Activated naive CD4-positive, alpha-beta T cell treated with Interleukin-2 at 50 U/mL for 16 hours (primary cell): ENCODE results near the gene SEMA3A.

Experiments
- DNase-seq: peaks from one replicate; pipeline ENCODE4 v3.0.0-alpha.2; 2020

The SEMA3A gene

DNA sequence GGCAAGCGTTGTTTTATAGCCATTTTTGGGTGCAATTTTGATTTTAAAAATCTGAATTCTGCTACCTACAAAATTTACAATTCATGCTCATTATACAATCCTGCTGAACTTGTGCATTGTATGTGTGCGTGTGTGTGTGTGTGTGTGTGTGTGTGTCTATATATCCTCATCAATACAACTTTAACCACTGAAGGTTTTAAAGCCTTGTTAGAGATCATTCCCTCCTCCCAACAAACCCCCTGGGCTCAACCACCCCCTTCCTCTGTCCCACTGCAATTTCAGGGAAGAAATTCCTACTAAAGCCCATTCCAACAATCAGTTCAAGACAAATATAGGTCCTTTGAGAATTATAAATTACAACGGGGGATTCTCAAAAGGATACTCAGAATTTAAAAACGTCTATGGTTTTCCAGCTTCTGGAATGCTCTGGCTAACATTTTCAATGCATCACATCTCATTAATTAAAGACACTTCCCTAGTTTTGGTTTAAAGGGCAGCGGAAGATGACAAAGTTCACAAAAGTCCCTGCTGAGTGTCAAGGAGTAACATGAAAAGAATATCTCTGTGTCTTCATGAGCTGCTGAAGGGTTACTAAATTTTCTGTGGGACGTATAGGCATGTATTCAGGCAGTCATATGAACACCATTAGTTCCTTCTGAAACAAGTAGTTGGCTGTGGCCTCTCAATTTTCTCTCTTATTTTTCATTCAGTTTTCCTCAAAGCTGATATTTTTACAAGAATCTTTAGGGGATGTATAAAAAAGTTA lies 889 bp upstream of the SEMA3A start:
- DNase-seq, result no peak

DNA sequence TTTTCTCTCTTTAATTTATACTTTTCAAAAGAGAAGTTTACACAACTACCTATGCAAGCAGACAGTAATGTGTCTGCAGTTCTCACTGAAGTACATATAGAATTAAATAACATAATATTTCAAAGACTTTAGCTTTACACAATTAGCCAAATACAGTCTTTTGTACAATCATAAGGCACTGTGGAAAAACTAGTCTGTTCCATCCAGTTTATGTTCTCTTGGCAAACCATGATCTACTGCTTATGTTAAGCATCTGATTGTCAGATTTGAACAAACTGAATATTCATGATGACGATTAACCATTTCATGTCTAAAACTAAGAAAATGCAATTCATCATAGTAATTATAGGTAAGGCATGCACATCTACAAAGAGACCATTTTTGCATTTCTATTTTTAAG lies 842 bp downstream of the SEMA3A start:
- DNase-seq, result no peak

DNA sequence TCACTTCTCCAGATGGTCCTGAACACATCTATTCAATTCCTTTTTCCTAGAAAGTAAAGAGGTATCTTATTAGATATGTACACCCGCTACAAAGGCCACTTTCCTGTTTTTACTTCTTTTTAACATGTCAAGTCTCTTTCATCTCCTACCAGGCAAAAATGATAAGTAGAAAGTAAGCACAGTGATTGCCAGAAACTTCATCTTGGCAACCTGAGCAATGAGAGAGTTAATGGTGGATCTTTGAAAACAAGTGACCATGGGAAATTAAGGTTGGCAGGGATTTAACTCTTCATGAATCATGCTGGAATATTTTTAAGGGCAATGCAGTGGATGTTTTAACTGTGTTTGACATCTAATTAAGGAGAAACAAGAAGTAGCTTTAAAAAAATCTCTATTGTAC lies 2.7 kb downstream of the SEMA3A start:
- DNase-seq, result no peak

DNA sequence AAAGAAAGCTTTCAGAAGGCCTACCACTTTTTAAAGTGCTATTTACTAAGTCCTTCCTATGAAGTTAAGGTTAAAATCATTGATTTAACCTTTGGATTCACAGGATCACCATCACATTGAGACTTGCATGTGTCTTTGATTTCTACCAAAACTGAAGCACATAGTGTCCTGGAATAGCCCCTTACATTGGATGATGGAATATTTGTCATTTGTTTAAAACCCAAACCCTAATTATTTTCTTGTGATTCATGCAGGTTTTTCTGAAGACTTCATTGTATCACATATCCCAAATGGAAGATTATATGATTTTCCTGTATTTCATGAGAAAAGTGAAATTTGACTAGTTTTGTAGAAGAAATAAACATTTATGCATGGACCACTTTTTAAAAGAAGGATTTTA lies 3.3 kb downstream of the SEMA3A start:
- no peak for DNase-seq

DNA sequence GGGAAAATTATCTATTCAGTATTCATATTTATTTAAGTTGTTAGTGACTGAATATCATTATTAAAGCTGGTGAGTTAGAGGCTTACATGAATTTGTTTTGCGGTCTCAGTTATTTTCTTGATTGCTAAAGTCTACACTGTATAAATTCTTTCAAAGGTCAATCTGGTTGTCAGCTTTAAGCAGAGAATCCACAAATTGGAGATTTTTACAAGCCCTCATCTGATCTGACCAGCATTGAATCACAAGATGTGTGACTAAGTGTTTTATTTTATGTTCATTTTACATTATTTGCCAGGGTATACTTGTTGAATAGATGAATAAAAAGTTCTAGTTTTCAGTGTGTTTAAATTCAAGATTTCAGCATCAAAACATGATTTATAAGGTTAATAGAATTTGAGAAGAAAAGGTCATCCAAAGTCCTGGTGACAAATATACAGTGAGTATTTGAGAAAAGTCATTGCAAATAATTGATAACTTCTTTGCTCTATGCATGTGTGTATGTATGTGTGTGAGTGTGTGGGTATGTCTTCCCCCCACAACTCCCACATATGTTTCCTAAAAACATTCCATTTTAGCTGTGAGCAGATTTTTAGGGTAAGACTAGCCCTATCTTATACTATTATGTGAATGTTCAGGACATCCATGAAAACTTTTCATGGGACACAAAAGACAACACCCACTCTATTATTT lies 4.4 kb downstream of the SEMA3A start:
- no peak for DNase-seq

DNA sequence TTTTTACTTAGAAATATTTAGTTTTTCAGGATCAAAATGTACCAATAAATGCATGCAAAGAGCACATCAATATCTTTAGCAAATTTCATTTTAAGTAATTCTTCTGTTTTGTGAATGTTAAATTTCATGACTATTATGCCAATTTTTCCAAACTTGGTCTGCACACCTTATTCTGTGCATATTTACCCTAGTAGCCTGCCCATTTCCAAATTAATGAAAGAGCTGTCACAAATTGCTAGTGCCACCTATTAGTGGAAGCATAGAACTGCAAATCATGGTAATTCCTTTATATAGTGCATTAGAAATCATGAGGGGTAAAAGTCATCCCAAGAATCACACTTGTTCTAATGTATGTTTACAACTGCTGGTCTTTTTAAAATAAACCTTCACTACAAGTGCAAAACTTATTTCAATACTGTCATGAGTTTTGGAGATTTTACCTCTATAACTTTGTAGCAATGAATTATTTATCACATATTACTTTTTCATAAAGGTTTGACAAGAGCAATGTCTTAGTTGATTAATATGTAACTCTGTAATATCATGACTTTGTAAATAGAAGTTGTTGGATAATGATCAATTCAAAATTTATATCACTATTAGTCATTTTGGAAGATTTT lies 5.7 kb downstream of the SEMA3A start:
- no peak for DNase-seq

DNA sequence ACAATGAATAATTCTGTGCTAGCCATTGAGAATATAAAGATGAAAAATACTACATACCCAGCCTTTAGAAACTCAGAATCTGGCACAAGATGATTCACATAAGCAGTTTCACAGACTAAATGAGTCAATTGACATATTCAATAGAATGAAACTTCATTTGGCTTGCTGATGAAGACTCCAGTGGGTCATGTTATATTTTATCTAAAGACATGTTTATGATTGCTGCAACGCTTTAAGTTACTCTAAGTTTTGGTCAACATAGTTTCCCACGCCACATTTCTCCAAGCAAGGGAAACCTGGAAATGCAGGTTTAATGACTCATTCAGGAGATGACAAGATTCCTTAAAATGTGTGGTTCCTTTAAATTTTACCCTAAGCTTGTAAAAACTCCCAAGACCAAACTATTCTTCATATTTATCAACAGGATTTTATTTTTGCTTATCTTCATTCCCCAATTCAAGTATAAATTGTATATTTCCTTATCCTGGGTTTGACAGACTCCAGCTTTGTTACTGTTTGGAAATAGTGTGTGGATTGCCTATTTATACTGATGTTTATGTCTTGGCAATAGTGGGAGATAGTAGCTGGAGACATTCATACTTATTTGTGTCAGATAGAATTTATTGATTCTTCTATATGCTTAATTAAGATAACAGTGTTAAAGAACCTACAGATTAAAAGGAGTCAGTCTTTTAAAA lies 6.6 kb downstream of the SEMA3A start:
- no peak for DNase-seq

DNA sequence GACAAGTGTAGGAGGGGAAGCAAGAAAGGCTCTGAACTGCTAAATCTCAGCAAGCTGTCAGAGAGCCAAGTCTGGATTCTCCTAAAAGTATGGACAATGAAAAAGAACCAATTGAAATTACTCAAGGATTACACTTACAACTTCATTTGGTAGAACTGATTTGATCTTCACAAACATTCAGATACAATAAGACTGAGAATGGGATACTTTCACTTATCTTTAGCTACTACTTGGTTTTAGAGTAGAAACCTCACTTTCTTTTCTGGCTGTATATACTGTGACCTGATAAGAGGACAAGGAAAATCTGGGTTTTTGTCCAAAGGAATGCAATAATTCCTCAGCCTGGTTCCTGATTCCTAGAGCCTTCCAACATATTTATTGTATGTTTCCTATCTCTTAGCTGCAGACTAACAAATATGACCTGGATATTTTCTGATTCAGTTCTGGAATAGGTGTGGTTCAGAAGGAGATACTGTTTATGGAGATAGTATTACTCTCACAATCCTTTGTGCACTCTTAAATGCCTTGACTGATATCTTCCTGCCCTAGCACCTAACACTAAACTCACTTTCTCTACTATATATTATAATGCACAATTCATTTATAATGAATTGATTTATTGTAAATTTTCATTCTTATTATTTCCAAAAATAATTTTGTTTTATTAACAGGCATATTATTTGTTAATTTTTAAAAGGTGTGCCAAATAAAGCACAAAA lies 7.3 kb downstream of the SEMA3A start:
- no peak for DNase-seq

DNA sequence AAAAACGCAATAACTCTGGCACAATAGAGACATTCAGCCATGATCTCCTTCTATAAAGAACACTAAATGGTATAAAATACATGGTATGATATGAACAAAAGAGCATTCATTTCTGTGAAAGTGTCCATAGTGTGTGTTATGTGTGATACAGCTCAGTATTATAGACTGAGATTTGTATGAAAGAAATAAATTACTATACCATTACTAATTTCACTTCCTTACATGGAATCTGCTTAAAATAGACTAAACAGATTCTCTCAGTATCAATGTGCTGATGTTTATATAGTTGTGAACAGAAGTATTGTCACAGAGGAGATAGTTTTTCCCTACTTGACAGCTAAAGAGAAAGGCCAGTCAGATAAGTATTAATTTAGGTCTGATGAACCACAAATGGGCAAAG lies 10.8 kb downstream of the SEMA3A start:
- DNase-seq, result no peak

DNA sequence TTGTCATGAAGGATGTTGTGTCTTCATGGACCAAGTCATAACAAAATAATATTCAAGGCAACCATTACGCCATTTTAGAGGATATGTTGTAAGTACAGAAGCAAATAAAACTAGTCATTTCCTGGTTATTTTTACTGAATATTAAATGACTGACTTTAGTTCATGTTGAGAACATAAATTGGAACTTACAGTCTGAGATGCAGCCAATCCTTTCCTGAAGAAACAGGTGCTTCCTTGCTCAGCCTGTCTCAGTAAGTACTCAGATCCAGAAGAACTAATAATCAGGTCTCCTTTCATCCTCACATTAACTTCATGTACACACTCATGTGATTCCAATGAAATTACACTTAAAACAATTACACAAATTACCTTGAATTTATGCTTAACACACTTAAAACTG lies 12.3 kb downstream of the SEMA3A start:
- DNase-seq, result no peak

DNA sequence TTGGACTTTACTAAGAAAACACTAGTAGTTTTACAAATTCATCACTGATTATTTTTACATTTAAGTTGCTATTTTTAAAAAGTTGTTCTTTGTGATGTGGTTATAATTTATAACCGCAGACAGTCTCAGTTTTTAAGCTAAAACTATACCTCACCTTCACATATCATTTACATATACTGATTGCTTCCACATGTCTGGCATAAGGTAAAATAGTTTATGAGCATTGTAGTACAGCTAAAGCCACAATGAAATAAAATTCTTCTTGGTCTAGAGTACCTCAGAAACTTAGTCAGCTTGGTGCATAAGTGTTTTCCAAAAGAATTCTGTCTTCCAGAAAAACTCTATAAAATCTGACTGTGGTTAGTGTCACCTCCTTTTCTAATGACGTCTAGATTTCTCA lies 13.0 kb downstream of the SEMA3A start:
- DNase-seq, result no peak

DNA sequence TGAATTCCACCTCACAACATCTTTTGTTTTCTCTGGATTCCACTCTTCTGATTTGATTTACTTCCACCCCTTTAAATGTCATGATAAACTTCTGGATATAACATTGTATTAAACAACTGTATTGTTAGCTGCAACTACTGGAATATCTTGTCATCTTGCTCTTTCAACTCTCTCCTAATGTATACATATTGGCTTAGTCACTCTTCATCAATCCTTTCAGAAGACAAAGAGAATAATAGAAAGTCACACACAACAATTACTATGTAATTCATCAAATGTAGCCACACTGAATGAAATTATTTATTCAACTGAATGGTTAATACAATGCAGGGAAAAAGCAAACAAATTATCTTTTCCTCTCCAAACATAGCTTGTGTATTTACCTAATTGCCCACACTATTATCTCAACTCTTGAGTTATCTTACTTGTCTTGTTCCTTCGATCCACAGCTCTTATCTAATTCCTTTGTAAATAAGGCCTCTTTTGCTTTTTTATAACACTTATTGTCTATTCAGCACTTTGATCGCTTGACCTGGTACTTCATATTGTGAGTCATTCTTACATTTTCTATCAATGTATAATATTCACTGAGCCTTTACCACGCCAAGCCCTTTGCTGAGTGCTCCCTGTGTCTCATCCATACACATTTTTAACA lies 16.7 kb downstream of the SEMA3A start:
- DNase-seq, result no peak

DNA sequence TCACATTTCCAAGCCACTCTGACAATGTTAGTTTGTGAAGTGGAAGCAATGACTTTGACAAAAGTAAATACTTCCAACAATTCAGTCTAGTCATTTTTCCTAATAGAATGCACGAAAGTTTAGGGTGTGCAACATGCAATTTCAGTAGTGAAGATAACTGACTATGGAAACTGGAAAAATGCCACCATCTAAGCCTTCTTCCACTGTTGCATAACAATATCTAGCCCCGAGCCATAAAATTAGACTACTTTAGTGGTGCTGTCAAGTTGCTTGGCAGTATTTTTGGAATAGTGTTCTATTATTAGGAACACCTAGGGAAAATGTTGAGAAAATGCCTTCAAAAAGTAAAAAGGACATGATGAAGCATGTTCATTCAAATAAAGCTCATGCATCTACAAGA lies 17.9 kb downstream of the SEMA3A start:
- DNase-seq, result no peak

DNA sequence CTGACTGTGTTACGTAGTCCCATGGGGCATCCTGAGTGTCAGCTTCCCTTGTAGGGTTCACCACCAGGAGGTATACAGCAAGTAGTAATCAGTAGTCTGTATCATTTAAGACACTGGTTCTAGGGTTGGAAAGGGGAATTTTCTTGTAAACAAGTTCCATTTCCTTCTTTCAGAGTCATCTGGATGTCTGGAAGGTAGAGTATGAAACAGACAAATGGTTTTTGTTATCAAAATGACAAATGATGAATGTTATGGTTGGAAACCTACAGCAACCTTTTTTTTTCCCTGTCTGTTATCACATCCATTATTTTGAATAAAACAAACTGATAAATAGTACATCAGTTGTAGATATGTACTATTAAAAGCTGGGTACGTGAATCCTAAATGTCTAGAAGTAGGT lies 19.1 kb downstream of the SEMA3A start:
- DNase-seq, result no peak

DNA sequence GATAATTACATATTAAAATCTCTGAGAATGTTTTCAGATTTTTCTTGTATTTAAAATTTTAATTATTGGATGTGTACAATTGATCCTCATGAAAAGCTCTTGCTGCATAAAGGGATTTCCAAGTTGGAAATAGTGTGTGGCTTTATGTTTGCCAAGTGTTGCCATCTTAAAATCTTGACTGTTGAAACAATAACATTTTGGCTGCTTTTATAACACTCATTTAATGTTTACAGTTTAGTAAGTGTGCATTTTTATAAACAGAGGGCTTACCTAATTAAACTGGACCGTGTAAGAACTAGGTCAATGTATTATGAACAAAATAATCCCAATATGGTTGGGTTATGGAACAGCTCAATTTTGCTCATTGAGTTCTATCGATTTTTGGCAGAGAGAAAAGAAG lies 23.9 kb downstream of the SEMA3A start:
- no peak for DNase-seq

DNA sequence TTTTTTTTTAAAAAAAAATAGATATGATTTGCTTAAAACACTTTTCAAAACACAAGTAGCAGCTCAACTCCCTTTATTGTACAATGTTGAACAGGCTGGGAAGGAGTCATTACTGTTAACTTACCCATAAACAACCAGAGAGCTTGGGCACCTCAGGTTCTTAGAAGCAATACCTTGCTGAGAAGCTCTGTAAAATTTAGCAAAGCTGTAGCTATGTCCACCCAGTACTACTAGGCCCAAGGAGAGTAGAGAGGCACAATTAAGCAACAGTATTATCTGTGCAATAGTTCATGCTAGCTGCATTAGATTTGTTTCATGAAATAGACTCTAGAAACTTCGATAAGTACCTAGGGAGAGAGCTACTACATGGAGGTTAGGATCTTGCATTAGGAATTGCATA lies 32.0 kb downstream of the SEMA3A start:
- DNase-seq, result no peak

DNA sequence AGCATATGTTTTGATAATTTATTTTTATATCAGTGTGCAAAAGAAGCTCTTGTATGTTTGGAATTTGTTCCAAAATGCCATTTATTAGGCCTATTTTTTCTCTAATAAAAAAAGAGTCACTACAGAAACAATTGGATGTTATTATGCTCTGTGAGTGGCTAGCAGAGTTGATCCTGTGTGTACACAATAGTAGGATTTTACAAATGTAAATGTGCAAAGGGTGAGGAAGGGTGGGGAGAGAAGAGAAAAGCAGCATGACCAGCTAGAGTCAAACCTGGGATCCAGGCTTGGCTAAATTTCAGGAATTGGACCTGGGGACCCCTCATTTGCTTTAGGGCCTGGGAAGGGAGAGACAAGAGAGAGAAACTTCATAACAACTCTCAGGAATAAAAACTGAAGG lies 32.5 kb downstream of the SEMA3A start:
- DNase-seq, result no peak

DNA sequence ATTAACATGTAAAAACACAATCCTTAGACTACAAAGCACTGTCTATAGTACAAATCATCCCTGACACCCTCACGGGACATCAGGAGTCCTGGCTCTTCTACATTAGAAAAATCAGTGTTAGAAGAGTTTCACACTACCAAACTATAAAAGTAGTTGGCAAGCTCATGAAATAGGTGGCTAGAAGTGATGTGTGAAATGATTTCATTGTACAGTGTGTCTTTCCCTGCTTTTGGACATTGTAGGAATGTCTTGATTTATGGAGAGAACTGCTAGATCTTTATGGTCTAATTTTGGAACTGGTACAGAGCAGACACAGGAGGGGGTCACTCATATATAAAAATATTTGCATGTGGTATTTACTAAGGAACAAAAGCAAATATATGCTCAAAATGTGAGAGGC lies 33.2 kb downstream of the SEMA3A start:
- no peak for DNase-seq

DNA sequence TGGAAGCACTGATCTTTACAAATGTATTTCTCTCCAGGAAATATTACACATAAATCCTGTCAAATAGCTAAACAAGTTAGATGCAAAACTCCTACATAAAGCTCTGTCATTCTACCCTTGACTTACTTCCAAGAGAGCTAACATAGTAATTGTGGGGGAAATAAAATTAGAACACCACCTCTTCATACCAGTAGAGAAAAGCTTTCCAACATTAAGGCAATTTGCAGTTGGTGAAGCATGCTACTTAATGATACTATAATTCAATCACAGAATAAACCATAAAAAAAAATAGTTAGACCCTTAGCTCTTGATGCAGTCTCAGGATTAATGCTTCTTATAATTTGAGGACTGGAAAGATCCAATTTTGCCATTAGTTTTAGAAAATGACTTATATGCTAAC lies 35.2 kb downstream of the SEMA3A start:
- DNase-seq, result no peak

DNA sequence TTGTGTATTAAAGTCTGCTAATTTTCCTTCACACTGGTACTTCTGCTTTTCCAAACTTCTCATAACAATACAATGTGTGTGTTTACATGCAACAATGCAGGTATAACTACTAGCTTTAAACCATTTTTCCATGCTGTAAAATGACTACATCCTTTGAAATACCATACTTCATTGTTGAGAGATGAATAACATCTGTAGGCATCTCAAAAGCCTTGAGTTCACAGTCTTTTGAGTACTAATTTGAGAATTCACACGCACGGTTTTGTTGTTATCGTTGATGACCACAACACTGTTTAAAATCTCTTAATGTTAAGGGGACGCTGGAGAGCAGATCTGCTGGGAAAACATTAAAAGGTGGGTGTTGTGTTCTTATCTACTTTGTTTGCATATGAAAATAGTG lies 37.4 kb downstream of the SEMA3A start:
- DNase-seq, result no peak

DNA sequence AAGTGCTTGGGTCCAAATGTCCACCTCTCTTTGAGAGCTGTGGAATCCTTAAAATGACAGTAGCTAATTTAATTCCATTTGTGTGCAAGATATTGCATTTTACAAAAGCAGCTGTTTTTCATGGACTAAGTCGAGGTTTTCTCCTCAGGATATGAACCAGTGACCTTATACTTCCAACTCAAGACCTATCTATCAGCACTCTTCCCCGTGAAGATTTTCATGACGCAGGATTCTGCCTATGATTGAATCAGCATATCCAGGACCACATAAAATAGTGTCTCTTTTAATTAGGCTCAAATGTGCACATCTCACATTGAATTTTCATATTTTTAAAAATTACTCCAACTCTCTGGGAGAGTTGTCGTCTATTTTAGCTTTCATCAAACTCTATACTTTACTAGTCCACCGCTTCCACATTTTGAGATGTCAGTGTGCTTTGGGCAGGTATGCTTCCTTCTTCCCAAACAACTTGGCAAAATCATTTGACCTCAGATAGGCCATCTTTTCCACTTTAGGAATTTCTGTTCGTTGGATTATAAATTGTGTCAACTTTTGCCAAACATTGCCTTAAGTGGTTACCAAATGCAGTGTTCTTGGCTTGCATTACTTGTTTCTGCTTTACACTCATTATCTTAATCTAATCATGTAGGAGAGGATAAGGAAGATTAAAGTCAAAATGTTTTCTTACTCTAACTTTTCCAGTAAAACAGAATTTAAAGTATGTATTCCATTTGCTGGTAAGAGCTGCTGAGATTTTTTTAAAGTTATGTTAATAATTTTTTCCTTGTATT lies 39.4 kb downstream of the SEMA3A start:
- no peak for DNase-seq

DNA sequence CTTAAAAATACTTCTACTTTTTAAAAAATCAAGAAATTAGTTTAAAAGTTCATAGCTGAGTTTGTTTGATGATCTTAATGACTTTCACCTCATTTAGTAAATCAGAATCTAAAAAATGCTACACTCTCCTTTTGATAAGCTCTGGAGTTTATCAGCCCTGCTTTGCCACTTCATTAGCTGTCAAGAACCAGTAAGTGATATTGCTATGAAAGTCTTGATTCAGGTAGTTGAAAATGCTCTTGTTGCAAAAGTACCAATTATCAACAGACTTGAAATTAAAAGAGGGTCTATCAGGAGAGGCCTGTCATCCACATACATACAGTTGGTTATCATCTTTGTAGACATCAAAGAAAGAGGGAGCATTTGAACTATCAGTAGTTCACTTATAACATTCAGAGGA lies 41.6 kb downstream of the SEMA3A start:
- DNase-seq, result no peak
